MM.1S (cell line): ENCODE data around the gene SPIN1.

Source experiments
- CTCF ChIP-seq: fragments of 300-600 bp; sonication (generic); IDR thresholded peaks from 2 replicates; pipeline ENCODE4 v1.5.1; 2016; ENCODE audit warnings: antibody characterized with exemption, low read length, mixed read lengths
- EZH2 ChIP-seq: fragments of 300-600 bp; sonication (generic); optimal IDR thresholded peaks from 2 replicates; pipeline ENCODE3; 2017; ENCODE audit warnings: low read depth, mild to moderate bottlenecking, antibody characterized with exemption, low read length, mixed read lengths
- EZH2phosphoT487 ChIP-seq: fragments of 300-600 bp; sonication (generic); IDR thresholded peaks from 2 replicates; pipeline ENCODE4 v1.6.1; 2018; ENCODE audit warnings: antibody characterized with exemption, low read length

GRCh38 chr9:88379352-88379751 is 8.9 kb upstream of the SPIN1 start:
- no peak for TF ChIP-seq CTCF
- TF ChIP-seq EZH2 = no peak
- TF ChIP-seq EZH2phosphoT487 = no peak
